ENCODE data around the gene STXBP5. TPM values are rescaled to one million over a fixed set of nuclear protein-coding genes. Genes with fewer than 3 reads are reported as not detected.

The STXBP5 gene

Small RNA genes lying within 50 kb of the gene (small RNA-seq; reads per million reads assigned to genes)
- not detected for gene AL355365.1 (ENCODE audit: insufficient read depth)

All from mesendoderm (in vitro differentiated cells).